Gastrocnemius medialis (tissue), 4 donors: ENCODE results near the gene ITIH4. TPM values are rescaled to one million over a fixed set of nuclear protein-coding genes. Genes with fewer than 3 reads are reported as not detected.

Source experiments
- ATAC-seq, 2 donors: fragments of 150-250 bp; one replicate each; pipeline ENCODE4 v1.9.1; 2016
- DNase-seq, 2 donors: peaks; one replicate each; pipeline ENCODE4 v3.0.0-alpha.2; 2019
- H3K27ac ChIP-seq, 4 donors: fragments of 200-600 bp; sonication (generic); 1 replicate in 1 of 4; 2 replicates in 3 of 4; pipeline ENCODE4 v1.5.1; 2016 to 2018; ENCODE audit warnings: mild to moderate bottlenecking in 2 of 4, moderate library complexity in 1 of 4
- H3K27me3 ChIP-seq, 3 donors: fragments of 200-600 bp; sonication (generic) in 2 of 3; 1 replicate in 1 of 3; 2 replicates in 2 of 3; pipeline versions ENCODE4 v1.5.1 to v1.6.0; 2016 to 2019; ENCODE audit warnings: mild to moderate bottlenecking in 1 of 3, moderate library complexity in 1 of 3
- H3K36me3 ChIP-seq, 2 donors: fragments of 200-600 bp; sonication (generic) in 1 of 2; one replicate each; pipeline ENCODE4 v1.5.1; 2017 to 2018
- H3K4me1 ChIP-seq, 2 donors: fragments of 200-600 bp; sonication (generic) in 1 of 2; one replicate each; pipeline ENCODE4 v1.5.1; 2016 to 2017; ENCODE audit warnings: mild to moderate bottlenecking in 2 of 2
- H3K4me3 ChIP-seq, 4 donors: fragments of 200-600 bp; sonication (generic) in 3 of 4; 1 replicate in 1 of 4; 2 replicates in 3 of 4; pipeline ENCODE4 v1.5.1; 2016 to 2019; ENCODE audit warnings: mild to moderate bottlenecking in 2 of 4
- H3K9me3 ChIP-seq, 3 donors: fragments of 200-600 bp; sonication (generic) in 2 of 3; 1 replicate in 1 of 3; 2 replicates in 2 of 3; pipeline ENCODE4 v1.5.1; 2016 to 2019
- CTCF ChIP-seq, 5 experiments: fragments of 450-650 bp in 3 of 5; fragments of 200-600 bp in 2 of 5; sonication (generic) in 2 of 5; IDR thresholded peaks in 4 of 5; conservative IDR thresholded peaks in 1 of 5; 1 replicate in 4 of 5; 2 replicates in 1 of 5; pipeline ENCODE4 v1.5.1; 2016 to 2019; ENCODE audit warnings: antibody characterized with exemption in 5 of 5, mild to moderate bottlenecking in 3 of 5, moderate library complexity in 3 of 5
- POLR2A ChIP-seq, 2 donors: fragments of 450-650 bp; IDR thresholded peaks; one replicate each; pipeline ENCODE4 v1.6.1; 2017; ENCODE audit warnings: antibody characterized with exemption in 2 of 2, mild to moderate bottlenecking in 2 of 2, moderate library complexity in 2 of 2
- in situ Hi-C, 4 donors: fragments of 200-750 bp; cut with MboI; loops; one replicate each; pipeline versions ENCODE4 v1.15.0 to v1.8.0; 2017; ENCODE audit warnings: low sequenced_read_pairs in 4 of 4
- intact Hi-C: fragments of 100-400 bp; cut with DNase I; formaldehyde crosslinking; loops from one replicate; pipeline ENCODE4 v1.15.1; 2023; ENCODE audit warnings: low total_unique reads
- total RNA-seq, 4 donors: library from RNA; depleted of rRNA; stranded (reverse); fragments of >200 nt; gene quantifications; one replicate each; pipeline versions ENCODE4 v1.1.0 to v1.2.3, GENCODE V29; 2016

Gene ITIH4
- total RNA-seq, 4 donors from 2014 or later: 3.5 to 20.4 (median 12.7) TPM

- DNase-seq: no peak
- intact Hi-C loops: loop anchor here (5.0 kb wide), 2 partner anchors 122 to 212 kb away; partner anchors contain the start of gene STIMATE
Observed at GRCh38 chr3:52774901-52775864, 55.3 kb downstream of the ITIH4 start.

GRCh38 chr3:52774066-52774713, 56.3 kb downstream of the ITIH4 start:
- in situ Hi-C loops: no loop called here
- intact Hi-C loops: loop anchor here (5.0 kb wide), 2 partner anchors 123 to 213 kb away; partner anchors contain the start of gene STIMATE
- DNase-seq (no peak), ATAC-seq (no peak)
- Histone ChIP-seq H3K36me3 (no peaks in the 10 kb centered on the region), H3K4me1 (peaks cover 12 to 16% of the 10 kb centered on the region in 2 donors), H3K27me3 (no peaks in the 10 kb centered on the region), H3K27ac (no peak overlapping the region), H3K9me3 (no peaks in the 10 kb centered on the region), H3K4me3 (no peak overlapping the region)
- no peak for TF ChIP-seq POLR2A (IDR thresholded peaks at IDR 0.05)
- TF ChIP-seq CTCF (IDR thresholded peaks at IDR 0.05 in 4 of 5, conservative IDR thresholded peaks at IDR 0.05 in 1 of 5): no peak

More at GRCh38 chr3:52774901-52775864, 55.3 kb downstream of the ITIH4 start:
- Histone ChIP-seq H3K9me3 (no peaks in the 10 kb centered on the region), H3K27ac (no peak overlapping the region), H3K36me3 (no peaks in the 10 kb centered on the region), H3K4me3 (no peak overlapping the region), H3K27me3 (no peaks in the 10 kb centered on the region), H3K4me1 (peaks cover 6 to 7% of the 10 kb centered on the region in 2 donors)
- TF ChIP-seq POLR2A (IDR thresholded peaks at IDR 0.05) (no peak), CTCF (IDR thresholded peaks at IDR 0.05 in 4 of 5, conservative IDR thresholded peaks at IDR 0.05 in 1 of 5) (no peak)
- no peak for ATAC-seq
- in situ Hi-C loops: no loop called here

- ATAC-seq (no peak), DNase-seq (no peak)
- Histone ChIP-seq H3K27ac (no peak overlapping the region), H3K27me3 (no peaks in the 10 kb centered on the region), H3K36me3 (no peaks in the 10 kb centered on the region), H3K4me1 (peaks cover 12 to 16% of the 10 kb centered on the region in 2 donors), H3K9me3 (no peaks in the 10 kb centered on the region), H3K4me3 (no peak overlapping the region)
- TF ChIP-seq CTCF (IDR thresholded peaks at IDR 0.05 in 4 of 5, conservative IDR thresholded peaks at IDR 0.05 in 1 of 5) (no peak), POLR2A (IDR thresholded peaks at IDR 0.05) (no peak)
- intact Hi-C loops: loop anchor here (5.0 kb wide), 2 partner anchors 124 to 214 kb away; partner anchors contain the start of gene STIMATE
- in situ Hi-C loops: no loop called here
Observed at GRCh38 chr3:52773361-52774065, 57.0 kb downstream of the ITIH4 start.

GRCh38 chr3:52771702-52772101, 58.8 kb downstream of the ITIH4 start:
- ATAC-seq: no peak
- peak overlapping the region; percentile 80 to 89 (median 84) for H3K27ac ChIP-seq

More at GRCh38 chr3:52771702-52772101, 58.8 kb downstream of the ITIH4 start:
- no peaks in the 10 kb centered on the region for H3K27me3 ChIP-seq
- peaks cover 0 to 5% of the 10 kb centered on the region in 2 donors for H3K36me3 ChIP-seq
- H3K9me3 ChIP-seq: no peaks in the 10 kb centered on the region
- H3K4me3 ChIP-seq: peak overlapping the region in 2 of 4 donors; percentile 96 to 97
- in situ Hi-C loops: no loop called here
- peaks cover 12 to 16% of the 10 kb centered on the region in 2 donors for H3K4me1 ChIP-seq
- intact Hi-C loops: loop anchor here (5.0 kb wide), 2 partner anchors 126 to 216 kb away; partner anchors contain the start of gene STIMATE
- DNase-seq: no peak
- no peak for TF ChIP-seq POLR2A (IDR thresholded peaks at IDR 0.05)
